Kidney tubule cell (primary cell): ENCODE measurements around the gene DNAH17.
A peak's percentile ranks its signal among the peaks of the same experiment; 100 is the strongest.

ENCODE experiments used
- DNase-seq: peaks from one replicate; pipeline ENCODE4 v3.0.0-alpha.2; 2018; ENCODE audit warnings: low spot score

The DNAH17 gene

DNA sequence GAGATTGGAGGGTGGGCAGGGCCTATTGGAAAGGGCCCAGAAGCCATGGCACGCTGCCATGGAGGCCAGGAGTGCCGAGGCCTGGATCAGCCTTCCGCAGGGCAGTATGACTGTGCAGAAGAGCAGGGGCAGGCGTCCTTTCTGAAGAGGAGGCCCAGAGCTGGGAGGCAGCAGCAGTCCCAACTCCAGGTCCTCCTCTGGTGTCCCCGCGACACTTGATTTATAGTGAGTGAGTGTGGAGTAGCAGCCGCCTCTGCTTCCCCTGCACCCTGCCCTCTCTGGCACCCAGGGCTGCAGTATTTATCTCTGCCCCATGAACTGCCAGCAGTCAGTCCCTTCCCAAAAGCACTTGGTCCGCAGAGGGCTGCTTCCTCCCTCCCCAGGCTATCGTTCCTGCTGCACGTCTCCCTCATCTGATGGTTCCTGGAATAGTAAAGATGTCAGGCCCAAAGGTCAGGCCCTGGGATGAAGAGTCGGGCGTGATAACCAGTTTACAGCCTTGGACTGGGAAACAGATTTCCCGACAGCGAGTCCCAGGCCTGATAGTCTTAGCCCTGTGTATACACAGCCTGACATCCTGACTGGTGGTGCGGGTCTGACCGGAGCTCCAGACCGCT lies 165.8 kb downstream of the DNAH17 start:
- DNase-seq: no peak

DNA sequence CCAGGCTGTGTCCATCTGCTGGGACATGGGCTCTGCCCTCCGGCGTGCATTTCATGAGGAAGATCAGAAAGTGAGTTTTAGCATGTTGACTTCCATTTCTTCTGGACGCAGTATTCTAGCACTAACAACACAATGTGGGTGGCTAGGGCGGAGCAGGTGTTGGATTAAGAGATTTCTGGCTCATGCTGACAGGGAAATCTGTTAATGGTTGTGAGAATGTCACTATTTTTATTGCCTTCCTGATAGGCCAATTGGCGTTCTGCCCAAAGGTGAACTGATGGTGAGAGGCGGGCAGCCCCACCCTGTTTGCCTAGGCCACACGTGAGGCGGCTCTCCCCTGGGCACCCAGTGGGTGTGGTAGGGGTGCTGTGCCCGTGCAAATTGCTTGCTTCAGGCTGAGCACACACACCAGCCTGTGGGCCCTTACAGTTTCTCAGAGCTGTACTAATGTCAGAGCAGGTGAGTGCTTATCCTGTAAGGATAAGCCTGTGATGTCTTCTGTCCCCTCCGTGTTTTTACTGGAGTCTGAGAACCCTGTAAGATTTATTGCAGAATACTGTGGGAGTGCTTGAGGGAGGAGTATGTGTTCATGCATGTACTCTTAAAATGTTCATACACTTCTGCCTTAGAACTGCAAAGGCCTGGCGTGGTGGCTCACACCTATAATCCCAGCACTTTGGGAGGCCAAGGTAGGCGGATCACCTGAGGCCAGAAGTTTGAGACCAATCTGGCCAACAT lies 167.8 kb downstream of the DNAH17 start:
- peak; percentile 60 for DNase-seq

DNA sequence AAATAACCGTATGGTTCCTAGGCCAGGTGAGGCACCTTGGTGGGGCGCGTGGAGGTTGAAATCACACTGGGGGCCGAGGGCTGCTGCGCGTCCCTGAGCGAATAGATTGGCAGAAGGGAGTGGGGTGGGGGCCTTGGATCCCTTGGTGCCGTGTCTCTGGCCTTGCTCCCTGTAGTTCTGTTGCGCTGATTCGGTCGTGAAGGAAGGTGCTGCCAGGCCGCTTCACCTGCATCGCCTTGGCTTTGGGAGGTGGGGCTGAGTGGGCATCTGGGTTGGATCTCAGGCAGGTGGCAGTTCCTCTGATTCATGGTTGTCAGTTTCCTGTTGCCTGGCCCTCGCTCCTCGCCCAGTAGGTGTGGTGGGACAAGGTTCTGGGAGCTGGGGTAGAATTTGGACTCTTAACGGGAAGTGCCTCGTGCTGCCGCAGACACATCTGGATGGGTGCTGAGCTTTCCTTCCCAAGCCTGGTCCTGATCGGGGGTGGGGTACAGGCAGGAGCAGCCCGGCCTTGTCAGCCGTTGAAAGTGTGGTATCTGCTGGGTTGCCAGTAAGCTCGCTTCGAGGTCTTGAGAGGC lies 168.6 kb downstream of the DNAH17 start:
- no peak for DNase-seq

DNA sequence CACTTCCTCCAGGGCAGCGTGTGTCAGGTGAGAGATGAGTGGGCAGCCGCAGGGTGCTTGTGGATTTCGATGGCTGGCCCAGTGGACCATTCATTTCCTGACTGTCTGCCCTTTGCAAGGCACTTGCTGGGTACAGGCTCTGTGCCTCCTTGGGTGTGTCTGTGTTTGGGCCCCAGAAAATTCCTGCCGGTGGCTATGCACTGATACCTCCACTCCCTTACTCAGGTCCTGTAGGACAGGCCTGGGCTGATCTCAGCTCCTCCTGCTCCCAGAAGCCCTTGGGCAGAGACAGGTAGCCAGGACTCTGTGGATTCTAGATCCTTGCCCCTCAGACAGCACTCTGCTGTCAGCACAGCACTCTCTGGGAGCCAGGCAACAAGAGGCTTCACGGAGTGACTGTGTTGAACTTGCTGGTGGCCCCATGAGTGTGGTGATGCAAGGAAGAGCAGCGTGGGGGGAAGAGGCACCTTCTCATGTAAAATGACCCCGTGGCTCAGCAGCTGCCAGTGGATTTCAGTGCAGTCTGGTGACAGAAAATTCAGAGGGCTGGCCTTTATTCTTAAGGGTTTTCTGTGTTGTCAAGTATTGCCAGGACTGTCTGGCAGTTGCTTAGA lies 169.7 kb downstream of the DNAH17 start:
- DNase-seq: no peak

DNA sequence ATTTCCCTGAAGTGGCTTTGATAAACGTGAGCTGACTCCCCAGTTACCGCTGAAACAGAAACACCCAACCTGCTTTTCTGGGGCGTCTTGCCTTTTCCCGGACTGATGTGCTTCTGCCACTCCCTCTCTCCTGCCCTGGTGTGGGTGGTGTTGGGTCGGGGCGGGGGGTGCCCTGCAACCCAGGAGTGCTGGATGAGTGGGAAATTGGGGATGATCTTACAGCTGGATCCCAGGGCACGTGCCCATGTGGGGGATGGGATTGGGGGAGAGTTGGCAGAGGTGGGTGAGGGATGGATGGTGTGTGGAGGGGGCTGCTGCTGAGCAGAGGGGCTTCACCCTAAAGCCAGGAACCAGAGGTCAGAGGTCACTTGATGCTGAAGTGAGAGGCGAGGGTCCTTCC lies 170.3 kb downstream of the DNAH17 start:
- DNase-seq: no peak

DNA sequence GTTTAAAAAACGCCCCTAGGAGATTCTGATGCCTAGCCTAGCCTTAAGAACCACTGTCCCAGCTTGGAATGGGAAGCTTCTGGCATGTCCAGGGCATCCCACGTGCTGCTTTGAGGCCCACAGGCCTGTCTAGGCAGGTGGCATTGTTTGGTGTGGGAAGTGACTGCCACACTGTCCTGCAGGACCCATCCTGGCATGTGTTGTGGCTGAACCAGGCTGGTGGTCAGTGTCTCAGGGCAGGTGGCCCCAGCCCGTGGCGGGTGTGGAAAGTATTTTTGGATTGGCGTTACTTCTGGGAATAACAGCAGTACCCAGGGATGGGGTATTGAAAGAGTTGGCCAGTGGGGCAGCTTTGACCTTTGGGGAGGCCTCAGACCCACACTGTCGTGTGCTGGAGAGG lies 170.8 kb downstream of the DNAH17 start:
- no peak for DNase-seq

DNA sequence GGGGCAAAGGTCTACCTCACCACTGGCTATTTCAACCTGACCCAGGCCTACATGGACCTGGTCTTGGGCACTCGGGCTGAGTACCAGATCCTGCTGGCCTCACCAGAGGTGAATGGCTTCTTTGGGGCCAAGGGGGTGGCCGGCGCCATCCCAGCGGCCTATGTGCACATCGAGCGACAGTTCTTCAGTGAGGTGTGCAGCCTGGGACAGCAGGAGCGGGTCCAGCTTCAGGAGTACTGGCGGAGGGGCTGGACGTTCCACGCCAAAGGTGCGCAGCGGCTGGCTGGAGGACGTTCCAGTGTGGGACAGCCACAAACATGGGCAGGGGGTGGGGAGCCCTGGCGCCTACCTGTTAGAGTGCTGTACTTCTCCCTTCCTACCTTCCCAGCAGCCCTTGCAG lies 173.4 kb downstream of the DNAH17 start:
- DNase-seq: no peak

DNA sequence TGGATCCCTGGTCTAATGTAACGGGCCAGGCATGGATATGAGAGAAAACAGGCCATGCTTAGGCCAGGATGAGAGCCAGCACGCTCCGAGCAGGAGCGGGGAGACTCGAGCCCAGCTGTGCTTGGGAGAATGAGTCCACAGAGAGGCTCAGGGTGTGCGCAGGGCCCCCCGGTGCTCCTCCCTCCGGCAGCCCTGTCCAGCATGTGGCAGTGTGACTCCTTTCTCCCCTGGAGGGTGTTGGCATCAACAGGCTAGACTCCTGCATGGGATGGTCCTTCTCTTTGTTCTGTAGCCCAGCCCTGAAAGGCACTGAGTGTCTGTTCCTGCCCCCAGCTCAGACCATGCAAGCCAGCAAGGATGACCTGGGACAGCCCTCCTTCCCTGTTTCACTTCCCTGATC lies 175.3 kb downstream of the DNAH17 start:
- no peak for DNase-seq

DNA sequence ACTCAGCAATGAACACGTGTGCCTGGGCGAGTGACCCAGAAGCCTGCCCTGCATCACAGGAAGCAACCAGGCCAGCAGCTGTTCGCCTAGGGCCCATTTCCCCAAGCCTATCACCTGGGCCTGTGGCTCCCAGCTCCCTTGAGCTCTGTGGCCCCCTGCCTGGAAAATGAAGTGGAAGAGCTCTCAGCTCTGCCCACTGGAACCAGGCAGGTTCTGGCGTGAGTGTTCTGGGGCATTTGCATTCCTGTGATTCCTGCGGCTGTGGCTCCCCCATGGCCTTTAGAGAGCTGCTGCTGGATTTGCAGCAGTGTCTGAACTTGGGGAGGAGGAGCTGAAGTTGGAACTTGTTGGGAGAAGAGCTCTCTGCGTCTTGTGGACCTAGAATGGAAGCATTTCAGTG lies 175.9 kb downstream of the DNAH17 start:
- DNase-seq: no peak

DNA sequence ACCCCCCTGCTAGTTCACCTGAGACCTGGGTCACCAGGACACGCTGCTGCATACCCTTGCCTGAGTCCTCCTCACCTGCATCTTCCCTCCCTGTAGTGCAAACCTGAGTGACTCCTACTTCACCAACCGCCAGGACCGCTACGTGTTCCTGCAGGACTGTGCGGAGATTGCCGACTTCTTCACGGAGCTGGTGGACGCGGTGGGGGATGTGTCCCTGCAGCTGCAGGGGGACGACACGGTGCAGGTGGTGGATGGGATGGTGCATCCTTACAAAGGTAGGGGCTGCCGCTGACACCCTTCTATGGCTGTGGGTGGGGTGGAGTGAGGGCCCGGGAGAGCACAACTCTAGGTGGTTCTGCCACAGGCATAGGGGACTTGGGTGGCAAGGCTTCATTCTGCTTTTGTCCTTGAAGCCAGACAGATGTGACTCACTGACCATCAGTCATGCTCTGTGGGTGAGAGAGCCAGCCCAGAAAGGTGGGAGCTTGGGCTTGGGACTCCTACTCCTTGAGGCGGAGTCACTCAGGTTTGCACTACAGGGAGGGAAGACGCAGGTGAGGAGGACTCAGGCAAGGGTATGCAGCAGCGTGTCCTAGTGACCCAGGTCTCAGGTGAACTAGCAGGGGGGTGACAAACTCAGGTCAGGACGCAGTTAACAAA lies 176.5 kb downstream of the DNAH17 start:
- DNase-seq: peak; percentile 83

DNA sequence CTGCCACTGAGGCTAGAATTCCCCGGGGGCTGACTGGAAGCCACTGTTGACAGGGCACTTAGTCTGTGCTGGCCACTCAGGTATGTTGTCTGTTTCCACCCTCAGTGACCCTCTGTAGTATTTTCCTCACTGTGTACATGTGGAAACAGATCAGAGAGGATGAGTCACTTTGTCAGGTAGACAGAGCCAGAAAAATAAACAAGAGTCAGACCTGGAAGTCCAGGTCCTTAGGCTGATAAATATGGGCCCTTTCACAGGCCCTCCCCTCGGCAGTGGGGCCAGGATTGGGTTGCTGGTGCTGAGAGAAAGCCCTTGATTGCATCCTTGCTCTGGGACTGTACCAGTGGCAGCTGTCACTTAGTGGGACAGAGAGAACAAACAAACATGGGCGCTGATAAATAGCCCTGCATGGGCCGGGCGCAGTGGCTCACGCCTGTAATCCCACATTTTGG lies 177.5 kb downstream of the DNAH17 start:
- peak; percentile 65 for DNase-seq

DNA sequence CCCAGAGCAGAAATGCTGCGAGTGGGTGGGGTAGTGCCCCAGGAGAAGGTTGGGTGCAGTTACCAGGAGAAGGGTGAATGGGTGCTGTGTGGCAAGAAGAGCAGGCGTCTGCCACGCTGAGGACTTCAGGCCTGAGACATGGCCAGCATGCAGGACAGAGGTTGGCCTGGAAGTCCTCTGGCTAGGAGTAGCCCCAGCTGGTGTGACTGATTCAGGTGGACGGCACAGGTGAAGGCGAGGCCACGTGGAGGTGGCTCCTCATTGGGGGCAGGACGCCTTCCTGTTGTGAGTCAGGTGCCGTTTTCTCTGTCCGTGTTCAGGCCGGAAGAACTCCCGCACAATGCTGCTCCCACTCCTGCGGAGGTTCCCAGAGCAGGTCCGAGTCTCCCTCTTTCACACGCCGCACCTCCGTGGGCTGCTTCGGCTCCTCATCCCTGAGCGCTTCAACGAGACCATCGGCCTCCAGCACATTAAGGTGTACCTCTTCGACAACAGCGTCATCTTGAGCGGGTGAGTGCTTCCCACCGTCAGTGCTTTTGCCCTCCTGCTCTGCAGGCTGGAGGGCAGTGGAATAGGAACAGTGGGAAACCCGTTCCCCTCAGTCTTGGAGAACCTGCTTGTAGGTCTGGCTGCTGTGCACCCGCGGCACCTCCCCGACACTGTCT lies 178.0 kb downstream of the DNAH17 start:
- no peak for DNase-seq

DNA sequence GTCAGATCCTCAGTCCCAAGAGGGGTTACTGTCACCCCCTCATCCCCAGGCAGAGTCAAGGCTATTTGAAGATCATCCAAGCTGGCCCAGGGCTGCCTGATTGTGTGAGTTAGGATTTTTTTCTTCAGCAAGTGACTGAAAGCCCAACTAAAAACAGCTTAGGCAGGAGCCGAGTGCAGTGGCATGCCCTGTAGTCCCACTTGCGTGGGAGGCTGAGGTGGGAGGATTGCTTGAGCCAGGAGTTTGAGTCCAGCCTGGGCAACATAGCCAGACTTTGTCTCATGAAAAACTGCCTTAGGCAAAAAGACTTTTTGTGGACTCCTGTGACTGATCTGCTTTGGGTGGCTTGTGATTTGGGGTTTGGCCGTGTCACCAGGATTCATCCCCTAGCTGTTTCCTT lies 178.8 kb downstream of the DNAH17 start:
- no peak for DNase-seq

DNA sequence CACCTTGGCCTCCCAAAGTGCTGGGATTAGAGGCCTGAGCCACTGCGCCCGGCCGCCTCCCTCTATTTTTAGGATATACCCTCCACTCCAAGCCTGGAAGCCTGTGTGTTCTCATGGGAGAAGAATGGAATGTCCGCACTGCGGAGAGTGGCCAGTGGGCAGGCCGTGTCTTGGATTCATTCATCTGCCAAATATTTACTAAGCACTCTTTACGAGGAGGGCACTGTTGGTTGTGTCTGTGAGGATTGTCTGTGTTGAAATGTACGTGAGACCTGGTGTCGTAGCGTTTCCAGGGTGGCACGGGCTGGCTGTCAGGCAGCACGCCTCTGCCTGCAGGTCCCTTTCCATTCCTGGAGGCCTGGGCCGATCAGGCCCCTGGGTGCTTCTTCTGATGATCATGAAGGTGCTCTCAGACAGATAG lies 179.5 kb downstream of the DNAH17 start:
- no peak for DNase-seq

DNA sequence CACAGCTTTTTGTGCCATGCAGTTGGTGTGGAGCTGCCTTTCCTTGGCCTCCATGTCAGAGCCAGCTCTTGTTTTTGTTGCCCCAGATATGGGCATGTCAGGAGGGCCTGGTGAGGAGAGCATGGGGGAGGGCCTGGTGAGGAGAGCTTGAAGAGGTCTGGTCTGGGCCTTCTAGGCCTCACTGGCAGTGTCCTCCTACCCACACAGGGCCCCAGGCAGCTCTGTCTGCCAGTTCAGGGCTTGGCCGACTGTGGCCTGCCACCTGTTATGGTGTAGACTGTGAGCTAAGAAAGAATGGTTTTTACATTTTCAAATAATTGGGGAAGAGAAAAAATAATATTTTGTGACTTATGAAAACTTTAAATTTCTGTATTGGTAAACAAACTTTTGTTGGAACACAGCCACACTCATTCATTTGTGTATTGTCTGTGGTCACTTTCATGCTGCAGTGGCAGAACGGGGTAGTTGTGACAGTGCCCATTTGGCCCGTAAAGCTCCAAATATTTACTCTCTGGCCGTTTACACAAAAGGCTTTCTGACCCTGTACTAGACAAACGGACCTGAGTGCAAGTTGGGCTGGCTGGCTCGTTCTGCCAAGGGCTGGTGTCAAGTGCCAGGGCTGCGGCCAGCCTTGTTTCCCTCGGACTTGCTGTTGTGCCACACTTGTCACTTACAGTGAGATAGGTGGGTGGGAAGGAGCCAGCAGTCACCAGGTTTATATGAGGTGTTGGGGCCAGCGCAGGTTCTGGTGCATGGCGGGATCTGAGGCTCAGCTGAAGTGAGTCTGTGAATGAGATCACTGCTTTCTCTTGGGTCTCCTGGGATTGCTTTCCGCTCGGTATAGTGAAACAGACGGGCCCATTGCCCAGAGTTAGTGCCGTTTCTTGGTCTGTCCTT lies 180.5 kb downstream of the DNAH17 start:
- no peak for DNase-seq

DNA sequence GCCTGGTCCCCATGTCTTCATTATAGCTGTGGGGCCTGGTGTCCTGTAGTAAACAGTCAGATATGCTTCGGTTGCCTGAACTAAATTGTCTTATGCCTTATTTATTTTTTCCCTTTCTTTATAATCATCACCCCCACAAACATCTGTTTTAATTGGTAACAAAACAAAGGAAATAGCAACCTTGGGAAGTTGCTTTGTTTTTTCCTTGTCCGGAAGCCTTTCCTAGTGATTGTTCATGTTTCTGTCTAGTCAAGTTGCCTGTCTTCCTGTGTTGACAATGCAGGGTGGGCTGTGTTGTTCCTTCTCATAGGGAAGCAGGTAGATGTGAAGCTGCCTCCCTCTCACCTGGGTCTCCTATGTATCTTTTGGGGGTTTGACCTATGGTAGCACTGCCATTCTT lies 182.0 kb downstream of the DNAH17 start:
- no peak for DNase-seq

DNA sequence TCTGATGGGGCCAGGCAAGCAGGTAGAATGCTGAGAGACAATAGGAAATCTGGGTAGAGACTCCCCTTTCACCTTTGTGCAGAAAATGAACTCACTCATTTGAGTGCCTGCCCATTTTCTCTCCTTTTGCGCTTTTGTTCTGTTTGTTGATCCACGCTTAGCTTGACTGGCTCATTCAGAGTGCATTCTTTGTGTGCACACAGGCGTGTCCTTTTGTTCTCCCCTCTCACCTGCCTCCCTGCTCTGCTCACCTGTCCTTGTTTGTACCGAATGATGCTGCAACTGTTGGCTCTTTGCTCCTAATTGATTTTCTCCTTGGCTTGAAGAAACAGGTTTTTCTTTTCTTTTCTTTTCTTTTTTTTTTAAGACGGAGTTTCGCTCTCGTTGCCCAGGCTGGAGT lies 183.0 kb downstream of the DNAH17 start:
- peak; percentile 71 for DNase-seq

DNA sequence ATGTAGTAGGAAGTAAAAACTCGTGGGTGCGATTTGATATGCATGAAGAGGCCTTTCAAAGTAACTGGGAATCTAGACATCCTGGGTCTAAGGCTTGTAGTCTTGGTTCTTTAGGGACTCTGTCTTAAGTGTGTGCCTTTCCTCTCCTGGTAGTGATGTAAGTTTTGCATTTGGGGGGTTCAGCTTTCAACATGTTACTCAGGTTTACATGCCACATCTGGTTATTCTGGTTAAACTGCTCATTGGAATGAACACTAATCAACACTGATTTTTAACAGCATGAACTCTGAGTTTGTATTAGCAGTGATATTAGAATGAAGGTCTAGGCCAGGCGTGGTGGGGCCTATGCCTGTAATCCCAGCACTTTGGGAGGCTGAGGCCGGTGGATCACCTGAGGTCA lies 183.6 kb downstream of the DNAH17 start:
- DNase-seq: no peak

DNA sequence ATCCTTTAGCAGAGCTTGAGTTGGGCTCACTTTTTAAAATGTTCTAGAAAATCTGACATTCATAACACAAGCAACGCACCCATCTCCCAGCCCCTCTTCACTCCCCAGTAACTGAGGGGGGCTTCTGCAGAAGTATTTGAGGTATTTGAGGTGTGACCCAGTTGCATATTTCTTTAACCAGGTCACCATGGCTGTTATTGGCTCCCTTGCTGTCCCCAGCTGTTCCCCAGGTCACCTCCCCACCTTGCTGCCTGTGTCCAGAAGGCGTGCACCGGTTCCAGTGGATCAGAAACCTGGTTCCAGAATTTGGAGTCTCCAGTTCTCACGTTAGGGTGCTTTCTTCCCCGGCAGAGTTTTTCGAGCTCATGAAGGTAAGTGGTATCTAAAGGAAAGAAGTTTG lies 184.9 kb downstream of the DNAH17 start:
- DNase-seq: peak; percentile 31

DNA sequence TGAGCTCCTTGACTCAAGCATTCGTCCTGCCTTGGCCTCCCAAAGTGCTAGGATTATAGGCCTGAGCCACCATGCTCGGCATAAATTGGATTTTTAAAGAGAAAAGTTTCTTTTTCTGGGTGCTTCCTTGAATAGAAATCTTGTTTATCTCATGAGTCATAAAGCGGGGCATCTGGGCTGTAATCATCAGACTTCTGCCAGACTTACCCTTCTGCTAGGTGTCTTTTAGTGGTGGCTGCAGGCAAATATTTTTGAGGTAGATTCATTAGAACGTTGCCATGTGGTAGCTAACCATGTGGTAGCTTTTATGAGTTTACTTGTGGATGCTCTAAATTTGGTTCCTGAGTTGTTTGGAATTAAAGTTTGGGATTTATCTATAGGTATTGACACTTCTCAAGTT lies 185.4 kb downstream of the DNAH17 start:
- peak; percentile 83 for DNase-seq

DNA sequence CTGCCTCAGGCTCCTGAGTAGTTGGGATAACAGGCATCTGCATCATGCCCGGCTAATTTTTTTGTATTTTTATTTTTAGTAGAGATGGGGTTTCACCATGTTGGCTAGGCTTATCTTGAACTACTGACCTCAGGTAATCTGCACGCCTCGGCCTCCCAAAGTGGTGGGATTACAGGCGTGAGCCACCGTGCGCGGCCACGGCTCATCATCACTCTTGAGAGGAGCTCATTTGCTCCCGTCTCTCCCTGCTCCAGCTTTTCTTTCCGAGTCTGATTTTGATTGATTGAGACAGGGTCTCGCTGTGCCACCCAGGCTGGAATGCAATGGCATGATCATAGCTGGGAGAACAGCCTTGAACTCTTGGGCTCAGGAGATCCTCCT lies 186.2 kb downstream of the DNAH17 start:
- DNase-seq: no peak
